ENCODE data around the gene TDRD12. TPM values are rescaled to one million over a fixed set of nuclear protein-coding genes. Genes with fewer than 3 reads are reported as not detected.

The TDRD12 gene
- total RNA-seq, 4 donors from 2014 or later: 0.48 TPM; not detected in 3

DNA sequence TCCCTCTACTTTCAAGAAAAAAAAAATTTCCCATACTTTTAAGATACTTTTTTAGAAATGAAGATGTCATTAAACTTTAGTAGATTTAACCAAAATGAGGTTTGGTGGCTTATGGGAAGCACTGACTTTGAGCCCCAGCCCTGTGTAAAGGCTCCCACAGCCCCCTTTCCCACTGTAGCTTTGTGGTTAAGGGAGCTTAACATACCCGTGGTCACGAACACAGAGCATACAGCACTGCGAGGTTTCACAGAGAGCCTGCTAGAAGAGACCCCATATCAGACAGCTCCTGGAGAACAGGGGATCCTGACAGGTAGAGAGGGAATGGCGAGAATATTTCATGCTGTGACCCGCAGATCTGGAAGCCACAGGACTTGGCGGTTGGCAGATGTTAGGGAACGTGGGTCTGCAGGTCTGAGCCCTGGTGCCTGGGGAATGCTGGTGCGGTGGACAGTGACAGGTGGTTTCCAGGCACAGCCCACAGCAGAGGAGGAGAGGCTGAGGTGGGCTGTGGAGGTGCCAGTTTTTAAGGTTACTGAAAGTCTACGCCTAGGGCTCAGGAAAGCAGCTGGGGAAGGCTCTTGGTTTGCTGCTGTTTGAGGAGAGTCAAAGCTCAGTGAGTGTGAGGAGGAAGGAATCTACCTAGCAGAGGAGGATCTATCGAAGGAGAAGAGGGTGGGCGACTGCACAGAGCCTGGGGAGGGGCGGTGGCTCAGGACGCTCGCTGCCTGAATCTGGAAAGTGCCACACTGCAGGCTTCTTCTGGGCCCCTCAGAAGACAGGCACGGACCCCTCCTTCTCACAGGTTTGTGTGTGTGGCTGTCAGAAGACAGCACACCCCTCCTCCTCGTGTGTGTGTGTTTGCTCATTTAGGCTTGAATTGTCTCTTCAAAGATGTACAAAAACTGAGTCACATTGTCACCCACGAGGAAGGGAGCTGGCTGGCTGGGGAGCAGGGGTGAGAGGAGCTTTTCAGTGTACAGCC is 100.1 kb downstream of the TDRD12 start:
- Histone ChIP-seq H3K4me3 (no peak overlapping the region), H3K36me3 (no peaks in the 10 kb centered on the region), H3K27ac (no peak overlapping the region), H3K27me3 (no peaks in the 10 kb centered on the region), H3K9me3 (no peaks in the 10 kb centered on the region), H3K4me1 (peaks cover 0 to 6% (median 0%) of the 10 kb centered on the region in 4 donors)
- TF ChIP-seq POLR2AphosphoS5 (IDR thresholded peaks at IDR 0.05): no peak
- TF ChIP-seq EP300 (IDR thresholded peaks at IDR 0.05; ENCODE audit: low read depth): no peak
- no peak for TF ChIP-seq POLR2A (IDR thresholded peaks at IDR 0.05)
- TF ChIP-seq, protein P1, sequence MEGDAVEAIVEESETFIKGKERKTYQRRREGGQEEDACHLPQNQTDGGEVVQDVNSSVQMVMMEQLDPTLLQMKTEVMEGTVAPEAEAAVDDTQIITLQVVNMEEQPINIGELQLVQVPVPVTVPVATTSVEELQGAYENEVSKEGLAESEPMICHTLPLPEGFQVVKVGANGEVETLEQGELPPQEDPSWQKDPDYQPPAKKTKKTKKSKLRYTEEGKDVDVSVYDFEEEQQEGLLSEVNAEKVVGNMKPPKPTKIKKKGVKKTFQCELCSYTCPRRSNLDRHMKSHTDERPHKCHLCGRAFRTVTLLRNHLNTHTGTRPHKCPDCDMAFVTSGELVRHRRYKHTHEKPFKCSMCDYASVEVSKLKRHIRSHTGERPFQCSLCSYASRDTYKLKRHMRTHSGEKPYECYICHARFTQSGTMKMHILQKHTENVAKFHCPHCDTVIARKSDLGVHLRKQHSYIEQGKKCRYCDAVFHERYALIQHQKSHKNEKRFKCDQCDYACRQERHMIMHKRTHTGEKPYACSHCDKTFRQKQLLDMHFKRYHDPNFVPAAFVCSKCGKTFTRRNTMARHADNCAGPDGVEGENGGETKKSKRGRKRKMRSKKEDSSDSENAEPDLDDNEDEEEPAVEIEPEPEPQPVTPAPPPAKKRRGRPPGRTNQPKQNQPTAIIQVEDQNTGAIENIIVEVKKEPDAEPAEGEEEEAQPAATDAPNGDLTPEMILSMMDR (IDR thresholded peaks at IDR 0.05): no peak
- in situ Hi-C loops (cut with MboI; ENCODE audit: low pct_ligation_motif_present in 1 of 4, low pct_unique_long_range_greater_than_20kb in 1 of 4, low sequenced_read_pairs in 3 of 4): no loop called here
- no peak for DNase-seq
- intact Hi-C loops (cut with DNase I; ENCODE audit: low total_unique reads): no loop called here
- WGBS, 2 donors (ENCODE audit: low coverage in 1 of 2): 72 to 73% methylated on average over 4 to 17 of the region's 17 CpGs

DNA sequence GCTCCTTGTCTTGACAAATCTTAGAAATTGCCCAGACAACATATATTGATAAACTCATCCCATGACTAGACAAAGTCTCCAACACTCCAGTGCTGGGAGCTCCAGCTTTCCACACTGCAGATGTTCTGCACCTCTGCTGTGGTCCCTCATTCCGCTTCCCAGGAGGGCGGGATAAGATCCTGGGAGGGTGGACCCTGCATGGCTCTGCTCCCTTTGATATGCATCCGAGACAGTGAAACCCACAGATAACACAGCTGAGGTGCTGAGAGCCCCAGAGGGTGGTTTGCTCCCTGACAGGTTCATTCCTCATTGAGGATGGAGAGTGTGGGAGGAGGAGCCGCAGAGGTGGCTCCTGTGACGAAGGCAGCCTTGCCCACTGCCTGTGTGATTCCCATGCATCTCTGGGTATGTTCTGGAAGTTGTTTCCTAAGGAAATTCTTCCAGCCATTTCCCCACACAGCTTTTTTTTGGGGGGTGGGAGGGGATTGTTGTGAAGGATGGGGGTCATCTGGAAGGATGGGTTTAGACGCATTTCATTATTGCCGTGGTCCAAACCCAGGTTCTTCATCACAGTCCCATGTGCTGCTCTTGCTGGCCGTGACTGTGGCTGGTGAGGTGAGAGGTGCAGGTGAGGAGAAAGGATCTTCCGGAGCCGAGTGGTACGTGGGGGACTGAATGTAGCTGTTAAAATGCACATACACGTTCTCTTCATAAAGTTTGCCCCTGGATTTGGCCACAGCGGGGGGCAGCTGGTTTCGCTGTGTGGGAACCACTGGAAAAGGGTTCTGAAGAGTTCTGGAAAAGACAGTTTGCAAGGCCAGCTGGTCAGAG is 103.6 kb downstream of the TDRD12 start:
- H3K4me1 ChIP-seq: no peaks in the 10 kb centered on the region
- no peak for DNase-seq
- H3K27ac ChIP-seq: no peak overlapping the region
- WGBS, 2 donors (ENCODE audit: low coverage in 1 of 2): 85% methylated on average over 14 of the region's 14 CpGs; no CpG with 5 or more reads in 1 of the 2 donors
- no peaks in the 10 kb centered on the region for H3K9me3 ChIP-seq
- no peak for TF ChIP-seq EP300 (IDR thresholded peaks at IDR 0.05; ENCODE audit: low read depth)
- no peak for TF ChIP-seq POLR2AphosphoS5 (IDR thresholded peaks at IDR 0.05)
- TF ChIP-seq POLR2A (IDR thresholded peaks at IDR 0.05): no peak
- TF ChIP-seq, protein P1 (IDR thresholded peaks at IDR 0.05): no peak
- H3K27me3 ChIP-seq: no peaks in the 10 kb centered on the region
- H3K4me3 ChIP-seq: no peak overlapping the region
- in situ Hi-C loops (cut with MboI; ENCODE audit: low pct_ligation_motif_present in 1 of 4, low pct_unique_long_range_greater_than_20kb in 1 of 4, low sequenced_read_pairs in 3 of 4) (no loop called here), intact Hi-C loops (cut with DNase I; ENCODE audit: low total_unique reads) (no loop called here)
- no peaks in the 10 kb centered on the region for H3K36me3 ChIP-seq

DNA sequence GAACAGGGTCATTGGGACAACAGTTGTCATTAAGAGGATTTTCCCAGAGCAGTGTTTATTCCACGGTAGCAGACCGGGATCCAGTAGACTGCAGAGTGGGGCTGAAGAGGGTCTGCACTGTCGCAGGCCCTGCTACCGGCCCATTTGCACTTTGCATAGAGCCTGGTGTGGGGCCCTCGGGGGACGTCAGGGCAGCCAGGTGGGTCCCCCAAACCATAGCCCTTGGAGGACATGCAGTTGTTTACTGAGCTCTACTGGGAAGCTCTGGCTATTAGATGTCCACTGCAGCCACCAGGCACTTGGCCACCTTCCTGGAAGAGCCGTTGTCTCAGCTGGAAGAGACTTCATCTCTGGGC is 104.2 kb downstream of the TDRD12 start:
- intact Hi-C loops (cut with DNase I; ENCODE audit: low total_unique reads): no loop called here
- in situ Hi-C loops (cut with MboI; ENCODE audit: low pct_ligation_motif_present in 1 of 4, low pct_unique_long_range_greater_than_20kb in 1 of 4, low sequenced_read_pairs in 3 of 4): no loop called here

More for the DNA sequence above, 104.2 kb downstream of the TDRD12 start:
- Histone ChIP-seq H3K27me3 (no peaks in the 10 kb centered on the region), H3K27ac (no peak overlapping the region), H3K9me3 (no peaks in the 10 kb centered on the region), H3K4me1 (no peaks in the 10 kb centered on the region), H3K36me3 (no peaks in the 10 kb centered on the region), H3K4me3 (no peak overlapping the region)
- WGBS, 2 donors (ENCODE audit: low coverage in 1 of 2): 82% methylated on average over 7 of the region's 7 CpGs; no CpG with 5 or more reads in 1 of the 2 donors
- TF ChIP-seq, protein P1 (IDR thresholded peaks at IDR 0.05): no peak
- no peak for DNase-seq
